HG02798 (cell line): ENCODE measurements around the gene CABP1.
A peak's percentile ranks its signal among the peaks of the same experiment; 100 is the strongest.

Source experiments
- ATAC-seq: cut with Tn5 transposase; IDR thresholded peaks from one replicate; pipeline ENCODE4 v1.9.1; 2021; ENCODE audit warnings: mild to moderate bottlenecking; ENCODE audit not compliant: unreplicated experiment, poor library complexity

The CABP1 gene

GRCh38 chr12:120630104-120630892 lies 10.1 kb upstream of the CABP1 start:
- ATAC-seq: no peak

GRCh38 chr12:120631097-120631496 lies 9.3 kb upstream of the CABP1 start:
- ATAC-seq: no peak

GRCh38 chr12:120640861-120641833 lies 721 bp downstream of the CABP1 start:
- peak; percentile 38 for ATAC-seq

GRCh38 chr12:120642121-120642520 lies 1.7 kb downstream of the CABP1 start:
- no peak for ATAC-seq

- ATAC-seq: no peak
Measured at GRCh38 chr12:120642826-120643225, 2.4 kb downstream of the CABP1 start.

GRCh38 chr12:120643574-120643973 lies 3.1 kb downstream of the CABP1 start:
- ATAC-seq: no peak

GRCh38 chr12:120646044-120646443 lies 5.6 kb downstream of the CABP1 start:
- no peak for ATAC-seq

GRCh38 chr12:120647375-120647755 lies 6.9 kb downstream of the CABP1 start:
- no peak for ATAC-seq

GRCh38 chr12:120649442-120650232 lies 9.2 kb downstream of the CABP1 start:
- ATAC-seq: no peak

GRCh38 chr12:120650233-120650690 lies 9.8 kb downstream of the CABP1 start:
- no peak for ATAC-seq

- no peak for ATAC-seq
Measured at GRCh38 chr12:120651821-120652220, 11.4 kb downstream of the CABP1 start.

GRCh38 chr12:120652656-120653435 lies 12.4 kb downstream of the CABP1 start:
- ATAC-seq: no peak

GRCh38 chr12:120653611-120654010 lies 13.2 kb downstream of the CABP1 start:
- no peak for ATAC-seq

GRCh38 chr12:120654656-120655055 lies 14.2 kb downstream of the CABP1 start:
- no peak for ATAC-seq

- no peak for ATAC-seq
Measured at GRCh38 chr12:120656008-120656407, 15.6 kb downstream of the CABP1 start.

- no peak for ATAC-seq
Measured at GRCh38 chr12:120658286-120659150, 18.1 kb downstream of the CABP1 start.

GRCh38 chr12:120659151-120659525 lies 18.7 kb downstream of the CABP1 start:
- no peak for ATAC-seq

GRCh38 chr12:120661432-120661831 lies 21.0 kb downstream of the CABP1 start:
- ATAC-seq: no peak

GRCh38 chr12:120662879-120663278 lies 22.5 kb downstream of the CABP1 start:
- peak; percentile 71 for ATAC-seq
